PC-3 (cell line): ENCODE results near the gene WFDC10A.

Source experiments
- CTCF ChIP-seq: fragments of 300-600 bp; sonication (generic); conservative IDR thresholded peaks from 2 replicates; pipeline ENCODE4 v1.5.1; 2017; ENCODE audit warnings: antibody characterized with exemption, low read depth, mild to moderate bottlenecking, low read length
- EZH2 ChIP-seq: fragments of 300-600 bp; sonication (generic); IDR thresholded peaks from one replicate; pipeline ENCODE4 v1.6.1; 2017; ENCODE audit warnings: antibody characterized with exemption, mild to moderate bottlenecking, low read length; ENCODE audit not compliant: unreplicated experiment
- EZH2phosphoT487 ChIP-seq: fragments of 300-600 bp; sonication (generic); IDR thresholded peaks from 2 replicates; pipeline ENCODE4 v1.6.1; 2018; ENCODE audit warnings: mild to moderate bottlenecking, antibody characterized with exemption, low read length, borderline replicate concordance

GRCh38 chr20:45581702-45582101 is 47.8 kb upstream of the WFDC10A start:
- TF ChIP-seq EZH2phosphoT487: no peak
- no peak for TF ChIP-seq CTCF
- TF ChIP-seq EZH2: no peak
